SK-N-SH treated with all-trans-retinoic acid at 6 μM for 48 hours (cell line): Measurements from ENCODE around the gene EXD3.

Source experiments
- ARNTL ChIP-seq: fragments of 450-650 bp; formaldehyde crosslinking; IDR thresholded peaks from 2 replicates; pipeline ENCODE4 v1.5.0; 2020; ENCODE audit warnings: low read depth, mild to moderate bottlenecking, moderate library complexity, borderline replicate concordance
- BACH2 ChIP-seq: fragments of 250-450 bp; sonication (Bioruptor Pico); IDR thresholded peaks from 2 replicates; pipeline ENCODE4 v1.9.0; 2021; ENCODE audit warnings: mild to moderate bottlenecking, borderline replicate concordance
- CREB5 ChIP-seq: fragments of 250-450 bp; sonication (Bioruptor Pico); IDR thresholded peaks from 2 replicates; pipeline ENCODE4 v1.5.1; 2020; ENCODE audit warnings: low read depth, mild to moderate bottlenecking, moderate library complexity
- CSDC2 ChIP-seq: fragments of 250-450 bp; sonication (Bioruptor Pico); IDR thresholded peaks from 2 replicates; pipeline ENCODE4 v1.5.0; 2020; ENCODE audit warnings: mild to moderate bottlenecking, moderate library complexity
- CSRNP3 ChIP-seq: fragments of 250-450 bp; sonication (Bioruptor Pico); IDR thresholded peaks from 2 replicates; pipeline ENCODE4 v1.5.1; 2021; ENCODE audit warnings: mild to moderate bottlenecking, moderate library complexity
- ESRRG ChIP-seq: fragments of 250-450 bp; sonication (Bioruptor Pico); IDR thresholded peaks from 2 replicates; pipeline ENCODE4 v1.6.1; 2021; ENCODE audit warnings: mild to moderate bottlenecking
- PATZ1 ChIP-seq: fragments of 250-450 bp; sonication (Bioruptor Pico); IDR thresholded peaks from 2 replicates; pipeline ENCODE4 v1.8.0; 2020; ENCODE audit warnings: mild to moderate bottlenecking, moderate library complexity, borderline replicate concordance
- POU6F1 ChIP-seq: fragments of 250-450 bp; sonication (Bioruptor Pico); IDR thresholded peaks from 2 replicates; pipeline ENCODE4 v1.8.0; 2021; ENCODE audit warnings: low read depth, mild to moderate bottlenecking, moderate library complexity, borderline replicate concordance
- PPARA ChIP-seq: fragments of 250-450 bp; sonication (Bioruptor Pico); IDR thresholded peaks from 2 replicates; pipeline ENCODE4 v1.5.0; 2020; ENCODE audit warnings: mild to moderate bottlenecking, borderline replicate concordance
- TCF4 ChIP-seq: fragments of 250-450 bp; sonication (Bioruptor Pico); IDR thresholded peaks from 2 replicates; pipeline ENCODE4 v1.8.0; 2021; ENCODE audit warnings: mild to moderate bottlenecking, moderate library complexity, borderline replicate concordance
- TSHZ2 ChIP-seq: fragments of 250-450 bp; sonication (Bioruptor Pico); IDR thresholded peaks from 2 replicates; pipeline ENCODE4 v1.5.0; 2020; ENCODE audit warnings: mild to moderate bottlenecking, moderate library complexity
- ZFP3 ChIP-seq: fragments of 250-450 bp; sonication (Bioruptor Pico); IDR thresholded peaks from 2 replicates; pipeline ENCODE4 v1.5.0; 2020; ENCODE audit warnings: mild to moderate bottlenecking, moderate library complexity
- ZFP30 ChIP-seq: fragments of 450-650 bp; formaldehyde crosslinking; IDR thresholded peaks from 2 replicates; pipeline ENCODE4 v1.5.0; 2022; ENCODE audit warnings: mild to moderate bottlenecking, moderate library complexity
- ZNF70 ChIP-seq: fragments of 450-650 bp; formaldehyde crosslinking; IDR thresholded peaks from 2 replicates; pipeline ENCODE4 v1.5.0; 2020; ENCODE audit warnings: mild to moderate bottlenecking, moderate library complexity

- TF ChIP-seq CSRNP3 (CRISPR knock-in tag) = no peak
- no peak for TF ChIP-seq ZFP30
- TF ChIP-seq PATZ1 = no peak
- TF ChIP-seq ESRRG (CRISPR knock-in tag) = no peak
- TF ChIP-seq PPARA (CRISPR knock-in tag) = no peak
- no peak for TF ChIP-seq ZNF70 (CRISPR knock-in tag)
- TF ChIP-seq CREB5 (CRISPR knock-in tag) = no peak
- no peak for TF ChIP-seq TCF4 (CRISPR knock-in tag)
- TF ChIP-seq TSHZ2 (CRISPR knock-in tag) = no peak
- no peak for TF ChIP-seq BACH2
- no peak for TF ChIP-seq POU6F1 (CRISPR knock-in tag)
- no peak for TF ChIP-seq ZFP3 (CRISPR knock-in tag)
- TF ChIP-seq CSDC2 (CRISPR knock-in tag) = no peak
- no peak for TF ChIP-seq ARNTL (CRISPR knock-in tag)
Observed at GRCh38 chr9:137405677-137406081, 17.3 kb downstream of the EXD3 start.
